Activated naive CD8-positive, alpha-beta T cell treated with anti-CD3 and anti-CD28 coated beads, Interleukin-2, amount 50 U/mL, for 24 hours (primary cell): ENCODE measurements around the gene MGA.

Experiments
- ATAC-seq: fragments of 150-1000 bp; cut with Tn5 transposase; one replicate; pipeline ENCODE4 v1.10.0; 2021
- DNase-seq: peaks from one replicate; pipeline ENCODE4 v3.0.0; 2021
- H3K27ac Mint-ChIP-seq: one replicate; pipeline ENCODE4 v1.8.0; 2021; ENCODE audit warnings: mild to moderate bottlenecking, mixed read lengths
- H3K27me3 Mint-ChIP-seq: one replicate; pipeline ENCODE4 v1.8.0; 2021; ENCODE audit warnings: mixed read lengths
- H3K36me3 Mint-ChIP-seq: one replicate; pipeline ENCODE4 v1.8.0; 2021; ENCODE audit warnings: low read depth, mixed read lengths
- H3K4me1 Mint-ChIP-seq: one replicate; pipeline ENCODE4 v1.8.0; 2021; ENCODE audit warnings: mixed read lengths
- H3K4me3 Mint-ChIP-seq: one replicate; pipeline ENCODE4 v1.8.0; 2021; ENCODE audit warnings: mild to moderate bottlenecking, moderate library complexity, mixed read lengths
- H3K9me3 Mint-ChIP-seq: one replicate; pipeline ENCODE4 v1.8.0; 2021; ENCODE audit warnings: mixed read lengths

MGA gene

GRCh38 chr15:41777421-41777973 lies 117.3 kb downstream of the MGA start:
- H3K27ac Mint-ChIP-seq, result no peak overlapping the region
- no peaks in the 10 kb centered on the region for H3K27me3 Mint-ChIP-seq
- ATAC-seq, result no peak
- H3K4me3 Mint-ChIP-seq, result no peak overlapping the region
- no peaks in the 10 kb centered on the region for H3K36me3 Mint-ChIP-seq
- H3K9me3 Mint-ChIP-seq, result no peaks in the 10 kb centered on the region
- no peak for DNase-seq
- H3K4me1 Mint-ChIP-seq, result peaks cover 62% of the 10 kb centered on the region

GRCh38 chr15:41778521-41778920 lies 118.3 kb downstream of the MGA start:
- Mint-ChIP-seq H3K4me3 (no peak overlapping the region), H3K27me3 (no peaks in the 10 kb centered on the region), H3K27ac (no peak overlapping the region), H3K36me3 (no peaks in the 10 kb centered on the region), H3K9me3 (no peaks in the 10 kb centered on the region), H3K4me1 (peaks cover 61% of the 10 kb centered on the region)
- DNase-seq (no peak), ATAC-seq (no peak)

DNA sequence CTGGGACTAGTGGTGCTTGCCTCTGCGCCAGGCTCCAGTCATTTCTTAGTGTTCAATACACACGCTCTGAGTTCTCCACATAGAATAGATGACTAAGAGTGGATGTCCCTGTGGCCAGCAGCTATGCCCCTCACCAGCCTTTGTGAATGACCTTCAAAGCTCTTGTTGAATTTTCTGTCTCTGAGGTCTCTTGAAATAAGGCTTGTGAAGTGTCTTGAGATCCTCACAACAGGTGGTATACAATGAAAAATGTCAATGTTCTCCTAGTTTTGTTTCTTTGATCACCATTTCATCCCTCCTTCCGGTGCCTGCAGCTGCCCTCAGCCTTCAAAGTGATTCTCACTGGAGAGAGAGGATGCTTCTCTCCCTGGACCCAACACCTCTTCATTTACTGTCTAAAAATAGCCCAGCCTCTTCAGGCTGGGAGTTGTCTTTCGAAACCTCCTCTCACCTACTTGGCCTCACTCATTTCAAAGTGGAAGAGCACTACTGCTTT lies 119.5 kb downstream of the MGA start:
- peaks cover 57% of the 10 kb centered on the region for H3K4me1 Mint-ChIP-seq
- no peaks in the 10 kb centered on the region for H3K36me3 Mint-ChIP-seq
- no peaks in the 10 kb centered on the region for H3K27me3 Mint-ChIP-seq
- no peaks in the 10 kb centered on the region for H3K9me3 Mint-ChIP-seq
- no peak for DNase-seq
- no peak for ATAC-seq
- H3K27ac Mint-ChIP-seq, result peak overlapping the region; percentile 3
- no peak overlapping the region for H3K4me3 Mint-ChIP-seq

DNA sequence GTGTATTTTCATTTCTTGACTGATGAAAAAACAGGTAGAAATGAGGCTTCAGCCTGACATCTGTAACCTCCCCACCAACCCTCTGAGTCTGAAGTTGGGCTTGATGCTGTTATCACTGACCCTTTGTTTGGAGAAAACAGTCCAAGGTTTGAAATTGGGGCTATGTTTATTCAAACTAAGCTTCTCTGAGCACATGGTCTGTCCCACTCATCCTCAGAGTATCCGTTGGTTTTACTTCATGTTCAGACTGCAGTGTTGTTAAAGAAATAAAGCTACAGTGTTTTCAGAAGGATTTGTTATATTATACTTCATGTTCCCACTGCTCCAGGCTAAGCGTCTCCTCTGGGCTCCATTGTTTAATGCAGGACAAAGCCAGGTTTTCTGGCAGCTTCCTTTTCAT lies 120.1 kb downstream of the MGA start:
- H3K36me3 Mint-ChIP-seq, result no peaks in the 10 kb centered on the region
- DNase-seq, result no peak
- ATAC-seq, result no peak

DNA sequence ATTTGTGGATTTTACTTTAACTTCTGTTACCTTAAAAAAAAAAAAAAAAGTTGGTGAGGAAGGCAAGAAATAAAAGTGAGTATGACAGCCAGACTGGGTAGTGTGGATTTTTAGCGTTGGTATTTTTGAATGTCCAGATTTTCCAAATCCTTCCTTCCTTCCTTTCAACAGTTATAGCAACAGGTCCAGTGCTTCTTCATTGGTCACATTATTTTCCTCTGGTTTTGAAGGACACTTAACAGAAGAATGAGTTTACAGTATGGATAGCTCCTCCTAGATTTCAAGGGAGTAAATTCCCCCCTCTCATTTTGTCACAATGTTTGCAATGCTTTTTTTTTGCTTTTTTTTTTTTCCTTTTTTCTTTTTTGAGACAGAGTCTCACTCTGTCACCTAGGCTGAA lies 120.5 kb downstream of the MGA start:
- Mint-ChIP-seq H3K27me3 (no peaks in the 10 kb centered on the region), H3K27ac (no peak overlapping the region), H3K4me3 (no peak overlapping the region), H3K4me1 (peaks cover 50% of the 10 kb centered on the region), H3K36me3 (no peaks in the 10 kb centered on the region), H3K9me3 (no peaks in the 10 kb centered on the region)
- ATAC-seq (no peak), DNase-seq (no peak)

More for the DNA sequence above, 120.1 kb downstream of the MGA start:
- H3K27ac Mint-ChIP-seq, result peak overlapping the region; percentile 3
- H3K4me1 Mint-ChIP-seq, result peaks cover 54% of the 10 kb centered on the region
- H3K27me3 Mint-ChIP-seq, result no peaks in the 10 kb centered on the region
- no peak overlapping the region for H3K4me3 Mint-ChIP-seq
- H3K9me3 Mint-ChIP-seq, result no peaks in the 10 kb centered on the region

DNA sequence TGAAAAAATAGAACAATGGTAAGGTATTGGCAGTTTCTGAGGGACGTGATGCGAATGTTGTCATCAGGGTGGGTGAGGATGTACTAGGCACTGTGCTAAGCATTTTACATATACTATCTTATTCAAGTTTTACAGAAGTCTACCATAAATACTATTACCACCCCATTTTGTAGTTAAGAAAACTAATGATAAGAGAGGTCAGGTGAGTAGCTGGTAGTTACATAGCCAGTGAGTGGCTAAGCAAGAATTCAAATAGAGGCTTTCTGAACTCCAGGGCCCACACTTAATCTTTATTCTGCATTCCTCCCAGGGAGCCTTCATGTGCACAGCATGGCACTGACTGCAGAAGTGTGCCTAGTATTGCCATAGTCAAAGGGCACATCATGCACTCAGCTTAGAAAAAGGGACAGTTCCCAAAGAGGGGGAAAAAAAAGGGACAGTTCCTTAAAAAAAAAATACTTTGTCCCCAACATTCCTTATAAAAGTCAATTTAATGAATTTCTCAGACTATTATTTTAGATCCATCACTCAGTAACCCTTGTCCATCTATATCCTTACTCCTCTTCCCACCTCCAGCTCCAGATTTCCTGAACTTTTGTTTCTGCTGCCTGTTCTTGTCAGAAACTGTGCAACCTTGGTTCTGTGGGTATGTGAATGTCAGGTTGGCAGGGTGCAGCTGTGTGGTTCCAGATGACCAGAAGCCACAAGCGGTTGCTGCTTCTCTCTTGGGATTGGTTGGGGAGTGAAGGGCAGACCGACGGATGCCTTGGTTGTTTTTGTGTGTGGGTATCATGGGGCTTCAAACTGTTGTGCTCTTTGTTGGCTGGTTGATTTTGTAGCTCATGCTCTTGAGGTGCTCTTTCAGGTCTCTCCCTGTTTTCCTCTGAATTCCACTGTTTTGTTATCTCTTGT lies 122.4 kb downstream of the MGA start:
- Mint-ChIP-seq H3K4me3 (no peak overlapping the region), H3K27me3 (no peaks in the 10 kb centered on the region), H3K36me3 (no peaks in the 10 kb centered on the region), H3K9me3 (no peaks in the 10 kb centered on the region), H3K4me1 (peaks cover 33% of the 10 kb centered on the region), H3K27ac (no peak overlapping the region)
- no peak for ATAC-seq
- no peak for DNase-seq

GRCh38 chr15:41783296-41783695 lies 123.1 kb downstream of the MGA start:
- DNase-seq (no peak), ATAC-seq (no peak)
- H3K27ac Mint-ChIP-seq, result no peak overlapping the region
- no peaks in the 10 kb centered on the region for H3K27me3 Mint-ChIP-seq
- H3K9me3 Mint-ChIP-seq, result no peaks in the 10 kb centered on the region
- H3K4me3 Mint-ChIP-seq, result no peak overlapping the region
- H3K36me3 Mint-ChIP-seq, result no peaks in the 10 kb centered on the region
- peaks cover 27% of the 10 kb centered on the region for H3K4me1 Mint-ChIP-seq

GRCh38 chr15:41788262-41788661 lies 128.1 kb downstream of the MGA start:
- H3K4me3 Mint-ChIP-seq, result no peak overlapping the region
- no peaks in the 10 kb centered on the region for H3K36me3 Mint-ChIP-seq
- H3K9me3 Mint-ChIP-seq, result no peaks in the 10 kb centered on the region
- DNase-seq, result no peak
- peaks cover 47% of the 10 kb centered on the region for H3K4me1 Mint-ChIP-seq
- ATAC-seq, result no peak
- no peak overlapping the region for H3K27ac Mint-ChIP-seq
- H3K27me3 Mint-ChIP-seq, result no peaks in the 10 kb centered on the region

DNA sequence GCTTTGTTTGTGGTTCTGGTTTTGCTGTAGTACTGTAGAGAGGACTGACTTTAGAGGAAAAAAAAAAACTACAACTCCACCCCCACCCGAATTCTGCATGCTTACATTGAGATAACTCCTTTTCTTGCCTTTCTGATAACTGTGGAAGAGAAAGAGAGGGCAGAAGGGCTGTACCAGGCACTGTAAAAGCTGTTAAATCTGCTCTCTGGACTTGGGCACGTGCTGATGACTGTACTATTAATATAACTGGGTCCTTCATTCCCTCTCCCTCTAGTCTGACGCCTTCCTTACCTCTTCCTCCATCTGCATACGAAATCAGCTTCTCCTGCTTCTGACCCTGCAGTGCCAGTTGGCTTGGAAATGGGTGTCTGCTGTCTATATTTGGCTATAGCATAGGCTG lies 129.0 kb downstream of the MGA start:
- no peak for ATAC-seq
- H3K36me3 Mint-ChIP-seq, result no peaks in the 10 kb centered on the region

DNA sequence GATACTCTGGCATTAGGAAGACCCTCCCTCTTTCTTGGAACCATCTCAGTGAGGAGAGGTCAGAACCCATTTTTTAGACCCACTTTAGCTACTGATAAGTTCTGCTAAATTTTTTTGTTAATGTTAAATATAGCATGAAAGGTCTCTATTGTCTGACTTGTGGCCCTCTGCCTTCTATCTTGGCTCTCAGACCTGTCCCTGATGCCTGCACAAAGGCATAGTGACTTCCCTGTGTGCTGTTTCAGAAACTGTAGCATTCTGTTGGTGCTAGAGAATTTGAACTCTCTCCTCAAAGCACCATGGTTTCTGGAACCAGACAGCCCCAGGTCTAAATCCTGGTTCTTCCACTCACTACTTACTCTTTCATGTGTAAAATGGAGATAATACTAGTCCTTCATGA lies 129.5 kb downstream of the MGA start:
- Mint-ChIP-seq H3K27me3 (no peaks in the 10 kb centered on the region), H3K4me3 (no peak overlapping the region), H3K27ac (no peak overlapping the region), H3K4me1 (peaks cover 45% of the 10 kb centered on the region), H3K36me3 (no peaks in the 10 kb centered on the region), H3K9me3 (no peaks in the 10 kb centered on the region)
- ATAC-seq, result no peak
- DNase-seq, result no peak

More for the DNA sequence above, 129.0 kb downstream of the MGA start:
- Mint-ChIP-seq H3K27ac (no peak overlapping the region), H3K9me3 (no peaks in the 10 kb centered on the region), H3K4me3 (no peak overlapping the region), H3K4me1 (peaks cover 45% of the 10 kb centered on the region), H3K27me3 (no peaks in the 10 kb centered on the region)
- no peak for DNase-seq

GRCh38 chr15:41790169-41790568 lies 130.0 kb downstream of the MGA start:
- Mint-ChIP-seq H3K36me3 (no peaks in the 10 kb centered on the region), H3K27me3 (no peaks in the 10 kb centered on the region), H3K9me3 (no peaks in the 10 kb centered on the region), H3K27ac (no peak overlapping the region), H3K4me1 (peaks cover 45% of the 10 kb centered on the region), H3K4me3 (no peak overlapping the region)
- ATAC-seq, result no peak
- DNase-seq, result no peak

- H3K27me3 Mint-ChIP-seq, result no peaks in the 10 kb centered on the region
- H3K9me3 Mint-ChIP-seq, result no peaks in the 10 kb centered on the region
- no peak for DNase-seq
- ATAC-seq, result peak; percentile 28
- H3K36me3 Mint-ChIP-seq, result no peaks in the 10 kb centered on the region
- H3K27ac Mint-ChIP-seq, result peak overlapping the region; percentile 57
- peaks cover 48% of the 10 kb centered on the region for H3K4me1 Mint-ChIP-seq
- peak overlapping the region; percentile 46 for H3K4me3 Mint-ChIP-seq
Measured at GRCh38 chr15:41790756-41791546, 130.7 kb downstream of the MGA start.

- H3K9me3 Mint-ChIP-seq, result no peaks in the 10 kb centered on the region
- no peak for ATAC-seq
- peak overlapping the region; percentile 57 for H3K27ac Mint-ChIP-seq
- no peaks in the 10 kb centered on the region for H3K36me3 Mint-ChIP-seq
- no peaks in the 10 kb centered on the region for H3K27me3 Mint-ChIP-seq
- DNase-seq, result no peak
- H3K4me3 Mint-ChIP-seq, result no peak overlapping the region
- peaks cover 51% of the 10 kb centered on the region for H3K4me1 Mint-ChIP-seq
Measured at GRCh38 chr15:41791547-41791937, 131.3 kb downstream of the MGA start.

DNA sequence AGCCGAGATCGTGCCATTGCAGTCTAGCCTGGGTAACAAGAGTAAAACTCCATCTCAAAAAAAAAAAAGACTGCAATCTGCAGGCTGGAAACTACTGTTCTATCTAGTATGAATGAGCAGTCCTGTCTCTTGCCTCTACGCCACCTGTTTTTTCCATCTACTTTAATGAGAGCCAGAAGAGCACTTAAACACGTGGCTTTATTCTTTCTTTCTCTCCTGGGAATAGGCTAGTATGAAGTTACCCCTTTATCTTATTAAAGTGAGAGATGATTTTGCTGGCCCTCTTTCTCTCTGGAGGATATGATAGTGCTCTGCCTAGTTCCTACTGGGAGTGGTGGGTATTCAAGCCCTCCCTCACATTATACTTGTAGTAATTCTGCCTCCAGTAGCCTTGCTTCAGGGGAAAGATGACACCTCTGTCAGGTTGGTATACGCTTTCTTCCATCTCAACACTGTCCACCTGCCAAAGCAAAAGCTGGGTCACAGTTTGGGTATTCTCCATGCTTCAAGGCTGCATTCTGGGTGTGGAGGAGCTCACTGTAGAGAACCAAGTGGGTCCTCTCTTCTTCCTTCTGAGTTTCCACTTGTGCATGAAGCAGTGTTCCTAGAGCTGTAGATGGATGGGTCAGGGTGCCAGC lies 131.9 kb downstream of the MGA start:
- peaks cover 54% of the 10 kb centered on the region for H3K4me1 Mint-ChIP-seq
- DNase-seq (no peak), ATAC-seq (no peak)
- H3K4me3 Mint-ChIP-seq, result no peak overlapping the region
- H3K27me3 Mint-ChIP-seq, result no peaks in the 10 kb centered on the region
- H3K27ac Mint-ChIP-seq, result no peak overlapping the region
- H3K9me3 Mint-ChIP-seq, result no peaks in the 10 kb centered on the region
- no peaks in the 10 kb centered on the region for H3K36me3 Mint-ChIP-seq
